CD8-positive, alpha-beta memory T cell (primary cell): Measurements from ENCODE around the gene SPARCL1. TPM values are rescaled to one million over a fixed set of nuclear protein-coding genes. Genes with fewer than 3 reads are reported as not detected.

Experiments
- CTCF ChIA-PET: fragments of 350-600 bp; sonication (Branson Sonifier 250); formaldehyde crosslinking; loops from one replicate; lab custom pipeline; 2021; ENCODE audit warnings: antibody characterized with exemption; lab: Charles Lee
- POLR2A ChIA-PET: fragments of 350-600 bp; sonication (Branson Sonifier 250); formaldehyde crosslinking; loops from one replicate; lab custom pipeline; 2021; ENCODE audit warnings: antibody characterized with exemption; lab: Charles Lee
- DNase-seq, 5 donors: peaks; one replicate each; pipeline versions ENCODE4 v3.0.0 to v3.0.0-alpha.2; 2020 to 2022; ENCODE audit warnings: mixed read lengths in 1 of 5
- H3K27ac ChIP-seq: one replicate; pipeline ENCODE4 v1.7.0; 2013; ENCODE audit warnings: low read depth, mild to moderate bottlenecking, low read length, moderate library complexity
- H3K27me3 ChIP-seq: 2 replicates; pipeline ENCODE4 v1.7.0; 2013; ENCODE audit warnings: low read length, mild to moderate bottlenecking; ENCODE audit not compliant: insufficient read depth, poor library complexity, severe bottlenecking
- H3K36me3 ChIP-seq: 2 replicates; pipeline ENCODE4 v1.7.0; 2013; ENCODE audit warnings: mild to moderate bottlenecking, low read length, moderate library complexity; ENCODE audit not compliant: insufficient read depth
- H3K4me1 ChIP-seq: 2 replicates; pipeline ENCODE4 v1.7.0; 2013; ENCODE audit warnings: mild to moderate bottlenecking, low read length, moderate library complexity; ENCODE audit not compliant: insufficient read depth
- H3K4me3 ChIP-seq: 2 replicates; pipeline ENCODE4 v1.7.0; 2013; ENCODE audit warnings: mild to moderate bottlenecking, low read length
- H3K9me3 ChIP-seq: 2 replicates; pipeline ENCODE4 v1.7.0; 2013; ENCODE audit warnings: mild to moderate bottlenecking, low read length
- H3K27ac Mint-ChIP-seq, 8 donors: one replicate each; pipeline ENCODE4 v1.8.0; 2020 to 2021; ENCODE audit warnings: mixed read lengths in 8 of 8, mild to moderate bottlenecking in 6 of 8, inconsistent platforms in 3 of 8, moderate library complexity in 3 of 8
- H3K27me3 Mint-ChIP-seq, 2 donors: one replicate each; pipeline ENCODE4 v1.8.0; 2020 to 2021; ENCODE audit warnings: mixed read lengths in 2 of 2, mild to moderate bottlenecking in 1 of 2, moderate library complexity in 1 of 2
- H3K36me3 Mint-ChIP-seq, 3 donors: one replicate each; pipeline ENCODE4 v1.8.0; 2020 to 2021; ENCODE audit warnings: mixed read lengths in 3 of 3, inconsistent platforms in 1 of 3, mild to moderate bottlenecking in 1 of 3
- H3K4me1 Mint-ChIP-seq, 3 donors: one replicate each; pipeline ENCODE4 v1.8.0; 2020 to 2021; ENCODE audit warnings: mixed read lengths in 3 of 3, inconsistent platforms in 1 of 3, mild to moderate bottlenecking in 1 of 3
- H3K4me3 Mint-ChIP-seq, 7 donors: one replicate each; pipeline ENCODE4 v1.8.0; 2020 to 2021; ENCODE audit warnings: mixed read lengths in 7 of 7, mild to moderate bottlenecking in 6 of 7, moderate library complexity in 4 of 7, inconsistent platforms in 2 of 7
- H3K9me3 Mint-ChIP-seq, 5 donors: one replicate each; pipeline ENCODE4 v1.8.0; 2020 to 2022; ENCODE audit warnings: mixed read lengths in 5 of 5, mild to moderate bottlenecking in 3 of 5, moderate library complexity in 2 of 5, inconsistent platforms in 1 of 5
- polyA plus RNA-seq: library from polyadenylated mRNA; unstranded; fragments of 300-500 nt; fragmentation: Illumina TruSeq; gene quantifications from one replicate; pipeline ENCODE4 v1.2.3, GENCODE V29; 2021
- total RNA-seq, 2 experiments: library from RNA; stranded (reverse); gene quantifications; one replicate each; pipeline ENCODE4 v1.2.3, GENCODE V29; 2021

The SPARCL1 gene
- total and polyA plus RNA-seq, 3 experiments from 2014 or later, result not detected

DNA sequence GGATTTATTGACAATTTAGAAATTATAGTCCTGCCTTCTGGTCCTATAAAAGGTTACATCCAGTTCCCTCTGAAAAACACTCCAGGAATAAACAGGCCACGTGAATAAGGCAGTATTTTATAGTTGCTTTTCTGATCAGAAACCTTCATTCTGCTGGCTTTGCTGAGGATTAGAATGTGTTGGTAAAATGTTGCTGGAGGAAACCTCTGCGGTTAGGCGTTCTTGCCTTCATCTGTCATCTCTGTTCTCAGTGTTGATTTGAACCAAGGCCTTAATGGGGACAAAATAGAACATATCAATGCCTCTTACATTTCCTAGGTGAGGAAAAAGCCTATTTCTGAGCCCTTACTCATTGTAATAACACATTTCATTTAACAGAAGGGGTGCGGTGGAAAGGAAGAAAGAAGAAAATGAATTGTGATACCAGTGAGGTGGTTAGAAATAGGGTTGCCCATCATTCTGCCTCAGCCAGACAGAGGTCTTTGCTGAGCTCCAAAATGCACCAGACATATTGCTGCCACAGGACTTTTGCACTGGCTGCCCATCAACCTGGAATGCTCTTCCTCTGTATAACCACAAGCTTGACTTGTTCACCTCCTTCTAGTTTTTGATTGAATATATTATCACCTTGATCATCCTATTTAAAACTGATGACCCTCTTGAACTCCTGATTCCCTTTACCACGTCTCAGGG, 18.0 kb upstream of the SPARCL1 start:
- no peaks in the 10 kb centered on the region for H3K4me1 Mint-ChIP-seq

DNA sequence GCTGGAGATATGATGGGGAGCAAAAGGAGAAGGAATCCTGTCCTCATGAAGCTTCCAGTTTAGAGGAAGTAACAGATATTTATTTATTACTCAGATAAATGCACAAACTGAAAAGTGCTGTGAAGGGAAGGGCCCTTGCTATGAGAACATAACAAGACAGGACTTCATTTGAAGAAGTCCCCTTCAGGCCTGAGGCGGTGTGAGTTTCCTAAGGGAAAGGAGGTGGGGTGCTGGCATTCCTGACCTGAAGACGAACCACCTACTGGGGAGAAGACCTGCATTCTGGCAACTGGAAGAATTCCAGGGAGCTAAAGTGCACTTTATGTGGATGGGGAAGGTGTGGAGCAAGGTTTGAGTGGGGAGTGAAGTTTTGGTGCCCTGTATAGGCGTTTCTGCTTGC, 15.9 kb upstream of the SPARCL1 start:
- no peaks in the 10 kb centered on the region for H3K9me3 ChIP-seq
- no peak overlapping the region for H3K27ac Mint-ChIP-seq
- peaks cover 5 to 7% of the 10 kb centered on the region in 2 donors for H3K27me3 Mint-ChIP-seq
- ChIA-PET POLR2A (no interaction called here), CTCF (no interaction called here)
- no peaks in the 10 kb centered on the region for H3K4me1 ChIP-seq
- no peak overlapping the region for H3K4me3 Mint-ChIP-seq
- DNase-seq, result no peak
- H3K36me3 Mint-ChIP-seq, result no peaks in the 10 kb centered on the region
- no peaks in the 10 kb centered on the region for H3K9me3 Mint-ChIP-seq
- no peaks in the 10 kb centered on the region for H3K36me3 ChIP-seq
- H3K27ac ChIP-seq, result no peak overlapping the region
- no peak overlapping the region for H3K4me3 ChIP-seq
- H3K4me1 Mint-ChIP-seq, result no peaks in the 10 kb centered on the region
- H3K27me3 ChIP-seq, result no peaks in the 10 kb centered on the region

More for the DNA sequence above, 18.0 kb upstream of the SPARCL1 start:
- Mint-ChIP-seq H3K36me3 (no peaks in the 10 kb centered on the region), H3K4me3 (no peak overlapping the region), H3K9me3 (no peaks in the 10 kb centered on the region), H3K27me3 (peaks cover 3 to 7% of the 10 kb centered on the region in 2 donors), H3K27ac (no peak overlapping the region)
- Histone ChIP-seq H3K27me3 (no peaks in the 10 kb centered on the region), H3K4me3 (no peak overlapping the region), H3K4me1 (no peaks in the 10 kb centered on the region), H3K9me3 (no peaks in the 10 kb centered on the region), H3K27ac (no peak overlapping the region), H3K36me3 (no peaks in the 10 kb centered on the region)
- no peak for DNase-seq
- ChIA-PET POLR2A (no interaction called here), CTCF (no interaction called here)

DNA sequence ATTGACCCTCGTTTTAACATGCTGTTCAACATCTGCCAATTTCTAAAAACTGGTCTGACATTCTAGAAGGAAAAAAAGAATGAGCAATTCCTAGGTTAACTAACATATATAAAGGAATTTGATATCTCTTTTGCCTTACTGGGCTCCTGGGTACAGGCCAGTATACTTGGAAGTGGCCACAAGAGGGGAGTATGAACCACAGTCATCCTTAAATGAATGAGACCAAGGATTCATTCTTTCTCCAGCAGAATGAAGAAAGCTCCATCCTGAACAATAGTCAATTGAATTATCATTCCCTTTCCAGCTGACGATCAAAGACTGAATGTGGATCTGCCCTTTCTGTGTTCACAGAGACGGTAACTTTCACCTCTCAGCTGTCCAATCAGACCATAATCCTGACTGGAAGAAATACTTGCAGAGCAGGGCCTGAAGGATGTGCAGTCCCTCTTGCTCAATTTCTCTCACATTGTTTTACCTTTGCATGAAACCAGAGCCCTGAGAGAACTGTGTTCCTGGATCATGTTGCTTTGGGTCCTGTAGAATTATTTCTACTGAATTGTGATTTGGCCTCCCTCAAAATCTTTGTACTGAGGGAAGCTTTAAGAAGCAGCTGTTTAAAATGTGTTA, 14.8 kb upstream of the SPARCL1 start:
- H3K9me3 ChIP-seq, result no peaks in the 10 kb centered on the region
- no peaks in the 10 kb centered on the region for H3K36me3 ChIP-seq
- no peak overlapping the region for H3K27ac ChIP-seq
- H3K27ac Mint-ChIP-seq, result no peak overlapping the region
- peaks cover 5 to 7% of the 10 kb centered on the region in 2 donors for H3K27me3 Mint-ChIP-seq
- H3K36me3 Mint-ChIP-seq, result no peaks in the 10 kb centered on the region
- no peak overlapping the region for H3K4me3 Mint-ChIP-seq
- ChIA-PET POLR2A (no interaction called here), CTCF (no interaction called here)
- H3K4me1 Mint-ChIP-seq, result no peaks in the 10 kb centered on the region
- no peak overlapping the region for H3K4me3 ChIP-seq
- H3K9me3 Mint-ChIP-seq, result no peaks in the 10 kb centered on the region
- DNase-seq, result no peak
- no peaks in the 10 kb centered on the region for H3K27me3 ChIP-seq
- H3K4me1 ChIP-seq, result no peaks in the 10 kb centered on the region

- no peak for DNase-seq
- CTCF ChIA-PET, result no interaction called here
Measured at GRCh38 chr4:87542734-87543312, 13.6 kb upstream of the SPARCL1 start.

DNA sequence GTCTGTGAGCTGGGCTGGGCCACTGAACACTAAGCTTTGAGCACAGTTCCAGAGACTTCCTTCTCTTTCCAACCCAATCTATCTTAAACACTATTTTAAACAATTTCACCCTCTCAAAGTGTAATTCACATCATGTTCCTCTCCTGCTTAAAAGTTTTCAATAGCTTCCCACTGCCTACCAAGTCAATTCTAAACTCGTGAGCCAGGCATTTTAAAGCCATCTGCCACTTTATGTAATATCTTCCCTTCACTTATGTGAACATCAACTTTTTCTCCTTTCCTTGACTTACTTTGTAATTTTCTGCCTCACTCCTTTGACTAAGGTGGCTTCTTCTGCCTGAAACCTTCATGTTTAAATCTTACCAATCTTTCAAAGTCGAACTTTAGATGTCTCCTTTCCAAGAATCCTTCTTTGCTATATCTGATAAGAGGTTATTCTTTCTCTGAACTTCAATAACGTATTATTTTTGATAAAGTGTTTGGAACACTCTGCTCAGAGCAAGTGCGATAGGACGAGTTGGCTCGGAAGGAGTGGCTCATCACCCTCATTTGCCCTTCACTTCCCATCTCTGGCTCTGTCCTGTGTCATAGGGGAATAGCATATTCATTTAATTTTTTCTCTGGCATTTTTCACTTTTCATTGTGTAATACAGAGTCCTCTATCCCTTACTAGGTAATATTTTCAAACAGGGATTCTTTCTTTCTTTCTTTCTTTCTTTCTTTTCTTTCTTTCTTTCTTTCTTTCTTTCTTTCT, 13.0 kb upstream of the SPARCL1 start:
- Histone ChIP-seq H3K27me3 (no peaks in the 10 kb centered on the region), H3K36me3 (no peaks in the 10 kb centered on the region), H3K4me1 (no peaks in the 10 kb centered on the region), H3K9me3 (no peaks in the 10 kb centered on the region), H3K27ac (no peak overlapping the region), H3K4me3 (no peak overlapping the region)
- no peak for DNase-seq
- CTCF ChIA-PET, result no interaction called here
- no peaks in the 10 kb centered on the region for H3K4me1 Mint-ChIP-seq
- H3K4me3 Mint-ChIP-seq, result no peak overlapping the region
- peaks cover 2 to 3% of the 10 kb centered on the region in 2 donors for H3K27me3 Mint-ChIP-seq
- H3K9me3 Mint-ChIP-seq, result peaks cover 0 to 3% (median 0%) of the 10 kb centered on the region in 5 donors
- POLR2A ChIA-PET, result no interaction called here
- H3K27ac Mint-ChIP-seq, result no peak overlapping the region
- no peaks in the 10 kb centered on the region for H3K36me3 Mint-ChIP-seq

More at GRCh38 chr4:87542734-87543312, 13.6 kb upstream of the SPARCL1 start:
- Mint-ChIP-seq H3K4me3 (no peak overlapping the region), H3K9me3 (peaks cover 0 to 2% (median 0%) of the 10 kb centered on the region in 5 donors), H3K27ac (no peak overlapping the region), H3K4me1 (no peaks in the 10 kb centered on the region), H3K36me3 (no peaks in the 10 kb centered on the region), H3K27me3 (peaks cover 5 to 7% of the 10 kb centered on the region in 2 donors)
- no peaks in the 10 kb centered on the region for H3K36me3 ChIP-seq
- no peaks in the 10 kb centered on the region for H3K4me1 ChIP-seq
- H3K27ac ChIP-seq, result no peak overlapping the region
- POLR2A ChIA-PET, result no interaction called here
- H3K27me3 ChIP-seq, result no peaks in the 10 kb centered on the region
- no peak overlapping the region for H3K4me3 ChIP-seq
- H3K9me3 ChIP-seq, result no peaks in the 10 kb centered on the region

DNA sequence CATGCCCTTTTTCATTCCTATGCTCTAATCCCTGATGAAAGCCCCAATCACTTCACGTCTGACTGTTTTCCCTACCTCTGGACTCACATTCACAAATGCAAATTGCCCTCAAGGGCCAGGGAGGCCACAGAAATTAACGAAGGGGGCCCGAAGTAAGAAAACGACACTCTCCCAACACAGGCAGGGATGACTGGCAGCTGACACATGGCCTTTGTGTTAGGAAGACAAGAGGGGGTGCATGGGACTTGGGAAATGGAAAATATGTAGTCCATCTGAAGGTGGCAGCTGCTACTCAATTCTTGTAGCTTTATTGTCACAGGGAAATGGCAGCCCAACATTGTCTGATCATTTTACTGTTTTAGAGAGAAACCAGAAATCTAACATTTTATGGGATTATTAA, 12.3 kb upstream of the SPARCL1 start:
- Mint-ChIP-seq H3K4me3 (no peak overlapping the region), H3K36me3 (no peaks in the 10 kb centered on the region), H3K27me3 (peaks cover 2 to 5% of the 10 kb centered on the region in 2 donors), H3K27ac (no peak overlapping the region), H3K9me3 (peaks cover 0 to 5% (median 0%) of the 10 kb centered on the region in 5 donors), H3K4me1 (no peaks in the 10 kb centered on the region)
- DNase-seq, result no peak
- no peak overlapping the region for H3K4me3 ChIP-seq
- H3K4me1 ChIP-seq, result no peaks in the 10 kb centered on the region
- H3K27me3 ChIP-seq, result no peaks in the 10 kb centered on the region
- H3K27ac ChIP-seq, result no peak overlapping the region
- H3K9me3 ChIP-seq, result no peaks in the 10 kb centered on the region
- POLR2A ChIA-PET, result no interaction called here
- CTCF ChIA-PET, result no interaction called here
- H3K36me3 ChIP-seq, result no peaks in the 10 kb centered on the region

DNA sequence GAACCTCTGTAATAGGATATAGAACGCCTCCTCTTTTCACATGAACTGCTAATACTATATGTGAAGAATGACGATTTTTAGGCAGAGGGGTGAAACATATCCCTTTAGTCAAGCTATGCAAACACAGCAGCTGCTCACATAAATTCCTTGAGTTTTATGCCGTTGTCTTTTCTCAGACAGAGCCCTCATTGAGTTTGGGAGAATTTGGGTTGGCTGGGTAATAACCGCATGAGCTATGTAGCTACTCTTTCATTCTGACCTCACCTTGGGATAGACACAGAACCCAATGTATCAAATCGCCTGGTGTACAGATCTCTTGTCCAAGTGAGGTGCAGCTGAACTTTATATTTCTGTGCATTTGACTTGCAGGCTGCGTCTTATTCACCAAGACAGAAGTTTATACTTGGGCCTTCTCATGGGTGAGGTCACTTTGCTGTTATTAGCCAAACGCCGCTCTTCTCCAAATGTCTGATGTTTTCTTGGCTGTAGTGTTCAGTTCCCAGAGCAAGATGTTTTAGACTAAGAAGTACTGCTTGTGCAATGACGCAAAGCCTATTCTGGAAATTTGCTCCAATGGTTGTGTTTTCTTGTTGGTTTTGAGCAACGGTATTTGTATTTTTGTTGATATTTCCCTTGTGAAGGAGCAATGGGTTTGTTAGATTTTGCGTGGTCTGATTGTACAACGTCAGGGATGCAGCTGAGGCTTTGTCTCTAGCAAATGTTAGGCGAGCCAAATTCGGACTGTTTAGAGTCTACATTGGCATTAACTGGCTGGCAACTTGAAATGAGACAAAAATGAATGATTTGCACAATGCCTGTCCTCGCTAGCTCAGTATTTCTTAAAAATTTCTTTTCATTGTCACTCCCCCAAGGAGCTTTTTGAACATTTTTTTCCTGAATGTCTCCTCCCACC, 11.2 kb upstream of the SPARCL1 start:
- Histone ChIP-seq H3K4me3 (no peak overlapping the region), H3K36me3 (no peaks in the 10 kb centered on the region), H3K9me3 (no peaks in the 10 kb centered on the region), H3K27ac (no peak overlapping the region), H3K4me1 (no peaks in the 10 kb centered on the region), H3K27me3 (no peaks in the 10 kb centered on the region)
- no peak for DNase-seq
- POLR2A ChIA-PET, result no interaction called here
- Mint-ChIP-seq H3K36me3 (no peaks in the 10 kb centered on the region), H3K4me1 (no peaks in the 10 kb centered on the region), H3K27ac (no peak overlapping the region), H3K27me3 (peaks cover 2 to 8% of the 10 kb centered on the region in 2 donors), H3K4me3 (no peak overlapping the region), H3K9me3 (peaks cover 0 to 5% (median 0%) of the 10 kb centered on the region in 5 donors)
- CTCF ChIA-PET, result no interaction called here
